HG02973 (cell line): ENCODE data around the gene OTUD7B.

Experiments used
- ATAC-seq: cut with Tn5 transposase; IDR thresholded peaks from one replicate; pipeline ENCODE4 v1.9.1; 2021; ENCODE audit warnings: moderate library complexity; ENCODE audit not compliant: unreplicated experiment

The OTUD7B gene

DNA sequence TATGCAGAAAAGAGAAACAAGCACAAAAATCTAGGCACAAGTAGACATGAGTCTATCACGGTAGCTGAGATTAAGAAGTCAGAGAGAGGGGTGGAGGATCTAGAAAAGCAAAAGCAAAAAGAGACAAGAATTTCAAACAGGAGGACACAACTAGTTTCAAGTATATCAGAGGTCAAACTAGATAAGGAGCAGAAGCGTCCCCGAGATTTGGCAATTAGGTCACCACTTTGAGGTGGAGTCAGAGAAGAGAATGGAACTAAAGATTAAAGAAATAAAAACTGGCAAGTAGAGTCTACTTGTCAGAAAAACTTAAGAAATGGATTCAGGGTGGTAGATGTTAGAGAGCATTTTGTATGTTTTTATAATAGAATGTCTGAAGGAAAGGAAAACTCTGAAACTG, 85.2 kb downstream of the OTUD7B start:
- no peak for ATAC-seq

DNA sequence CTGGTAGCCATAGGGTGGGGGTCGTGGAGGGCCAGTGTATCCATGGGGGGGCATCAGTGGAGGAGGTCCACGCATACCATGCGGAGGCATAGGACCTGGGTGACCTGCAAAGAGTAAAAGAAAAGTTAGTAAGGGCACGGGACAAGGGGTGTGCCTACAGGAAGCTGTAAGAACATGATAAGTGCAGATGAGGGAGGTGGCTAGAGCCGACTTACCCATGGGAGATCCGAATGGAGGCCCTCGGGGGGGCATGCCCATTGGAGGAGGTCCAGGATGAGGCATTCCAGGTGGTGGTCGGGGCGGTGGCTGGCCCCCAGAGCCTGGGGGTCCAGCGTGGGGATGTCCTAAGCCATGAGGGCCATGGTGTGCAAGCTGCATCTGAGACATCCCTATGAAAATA, 86.9 kb downstream of the OTUD7B start:
- no peak for ATAC-seq

DNA sequence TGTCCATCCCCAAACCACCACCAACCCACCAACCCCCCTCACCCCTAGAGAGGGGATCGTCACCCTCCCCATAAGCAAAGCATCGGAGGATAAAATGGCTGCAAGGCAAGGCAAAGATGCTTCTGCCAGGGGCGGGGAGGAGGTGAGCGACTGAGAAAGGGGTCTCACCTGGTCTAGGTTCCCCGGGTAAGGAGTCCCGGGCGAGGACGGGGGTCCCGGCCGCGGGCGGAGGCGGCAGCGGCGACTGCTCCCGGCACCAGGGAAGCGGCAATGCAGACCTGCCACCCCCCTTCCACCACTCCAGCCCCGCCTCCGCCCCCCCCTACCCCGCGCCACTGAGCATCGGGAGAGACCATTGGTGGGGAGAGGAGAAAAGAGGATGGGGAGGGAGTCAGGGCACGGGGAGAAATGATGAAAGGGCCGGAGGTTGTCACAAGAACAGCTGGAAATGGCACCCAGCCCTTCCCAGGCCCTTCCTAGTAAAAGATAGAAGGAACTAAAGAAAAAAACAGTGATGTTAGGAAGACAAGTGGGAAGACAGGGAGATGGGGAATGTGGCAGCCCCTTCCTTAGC, 92.9 kb downstream of the OTUD7B start, which contains the start of gene SV2A:
Gene SV2A, minus strand, starts transcription at position 274 of the 574 bp plus-strand sequence. CDS start 4,004 bp downstream, outside the sequence.
- no peak for ATAC-seq

DNA sequence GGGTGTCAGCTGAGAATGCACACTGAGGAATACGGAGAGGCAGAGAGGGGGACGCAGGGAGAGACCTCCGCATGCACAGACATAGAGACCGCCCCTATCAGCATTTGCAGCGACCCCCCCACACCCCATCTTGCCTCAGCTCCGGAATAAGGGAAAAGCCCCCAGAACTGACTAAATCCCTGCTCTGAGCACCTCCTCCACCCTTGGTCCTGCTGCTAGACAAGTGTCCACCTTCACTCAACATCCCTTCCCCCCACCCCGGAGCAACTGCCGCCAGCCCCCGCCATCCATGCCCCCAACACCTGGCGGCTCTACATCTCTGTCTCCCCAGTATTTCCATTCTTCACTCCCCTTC, 93.7 kb downstream of the OTUD7B start:
- no peak for ATAC-seq

DNA sequence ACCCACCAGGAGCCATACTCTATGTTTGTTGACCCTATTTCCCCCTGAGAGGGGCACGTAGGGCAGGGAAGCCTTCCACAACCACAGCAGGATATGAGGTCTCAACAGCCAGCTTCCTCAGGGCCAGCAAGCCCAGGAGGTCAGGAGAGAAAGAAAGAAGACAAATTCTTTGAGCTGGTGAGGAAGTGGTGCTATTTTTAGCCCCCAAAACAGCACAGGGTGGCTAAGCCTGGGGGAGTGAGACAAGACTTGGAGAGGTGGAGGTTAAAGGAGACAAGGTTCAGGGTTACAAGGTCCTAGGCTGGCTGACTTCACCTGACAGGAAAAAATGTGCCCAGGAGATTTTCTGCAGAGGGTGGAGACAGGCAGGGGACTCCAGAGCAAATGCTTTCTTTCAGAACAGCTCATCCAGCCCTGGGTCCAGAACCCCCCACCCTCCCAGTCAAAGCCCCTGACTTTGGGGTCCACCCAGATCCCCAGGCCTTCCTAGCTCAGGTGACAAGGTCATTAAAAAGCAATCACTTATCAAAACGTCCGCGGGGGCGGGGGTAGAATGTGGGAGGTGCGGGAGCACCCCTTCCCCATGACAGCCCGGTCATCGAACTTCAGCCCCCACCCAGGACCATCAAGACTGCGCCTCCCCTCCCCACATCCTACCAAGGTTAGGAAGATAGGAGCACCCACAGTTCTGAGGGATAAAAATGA, 94.2 kb downstream of the OTUD7B start:
- ATAC-seq = no peak

DNA sequence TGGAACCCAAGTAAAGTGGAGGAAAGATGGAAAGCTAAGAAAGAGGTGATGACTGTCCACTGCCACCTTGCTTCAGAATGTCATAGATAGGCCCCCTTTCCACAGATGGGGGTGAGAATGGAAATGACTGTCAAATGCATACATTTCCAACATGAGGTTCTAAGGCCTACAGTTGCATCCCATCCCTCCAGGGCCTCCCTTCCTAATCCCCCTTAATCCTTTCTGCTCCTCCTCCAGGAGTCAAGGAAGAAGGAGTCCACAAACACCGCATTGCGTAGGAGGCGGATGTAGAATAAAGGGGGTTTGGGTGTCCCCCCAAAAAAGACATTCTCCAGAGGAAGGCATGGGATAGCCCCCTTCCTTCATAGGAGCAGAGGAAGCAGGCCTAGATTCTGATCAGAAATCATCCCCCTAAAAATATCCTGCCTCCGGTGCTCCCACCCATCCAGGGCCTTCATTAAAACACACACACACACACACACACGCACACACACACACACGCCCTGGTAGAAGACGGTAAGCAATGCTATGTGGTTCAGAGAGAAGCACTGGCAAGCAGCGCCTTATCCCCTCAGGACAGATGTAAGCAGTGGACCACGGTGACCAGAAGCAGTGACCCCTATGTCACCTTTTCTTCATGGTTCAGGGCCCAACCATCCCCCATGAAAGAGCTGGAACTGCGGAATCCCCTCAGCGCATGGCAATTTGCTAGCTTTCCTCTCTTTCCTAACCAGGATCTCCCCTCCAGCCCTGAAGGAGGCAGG, 94.9 kb downstream of the OTUD7B start:
- ATAC-seq = no peak

DNA sequence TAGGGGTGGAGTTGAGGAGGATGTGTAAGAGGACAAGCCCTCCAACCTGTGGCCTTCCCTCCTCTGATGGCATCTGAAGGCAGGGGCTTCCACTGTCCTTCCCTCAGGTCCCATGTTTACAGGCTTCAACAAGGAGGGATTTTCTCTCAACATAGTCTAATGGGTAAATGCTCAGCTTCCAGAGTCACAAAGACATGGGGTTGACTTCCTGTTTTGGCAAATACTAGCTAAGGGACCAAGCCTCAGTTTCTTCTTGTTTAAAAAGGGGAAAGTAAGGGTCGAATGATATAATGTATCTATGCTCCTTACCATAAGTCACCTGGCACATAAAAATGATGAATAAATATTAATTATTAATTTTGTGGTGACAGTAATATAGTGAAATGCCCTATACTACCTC, 96.0 kb downstream of the OTUD7B start:
- ATAC-seq = no peak

DNA sequence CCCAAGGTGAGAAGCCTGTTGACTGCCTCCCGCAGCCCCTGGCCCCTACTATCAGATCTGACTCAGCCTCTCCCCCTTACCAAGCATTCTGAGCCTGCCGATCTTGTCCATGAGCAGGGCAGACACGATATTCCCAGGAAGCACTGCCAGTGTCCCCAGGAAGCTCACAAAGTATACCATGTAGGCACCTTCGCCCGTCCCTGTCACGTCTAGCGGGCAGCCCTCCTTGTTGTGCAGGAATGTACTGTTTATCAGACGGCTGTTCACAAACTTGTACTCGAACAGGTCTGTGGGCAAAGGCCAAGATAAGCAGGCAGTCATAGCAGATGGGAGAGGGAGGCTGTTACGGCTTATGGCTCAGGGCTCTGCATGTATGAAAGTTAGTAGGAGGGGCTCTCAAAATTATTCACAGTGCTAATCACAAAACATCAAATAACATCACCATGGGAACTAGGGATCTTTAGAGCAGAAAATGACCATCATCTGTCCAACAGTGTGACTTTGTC, 103.9 kb downstream of the OTUD7B start:
- ATAC-seq = no peak

DNA sequence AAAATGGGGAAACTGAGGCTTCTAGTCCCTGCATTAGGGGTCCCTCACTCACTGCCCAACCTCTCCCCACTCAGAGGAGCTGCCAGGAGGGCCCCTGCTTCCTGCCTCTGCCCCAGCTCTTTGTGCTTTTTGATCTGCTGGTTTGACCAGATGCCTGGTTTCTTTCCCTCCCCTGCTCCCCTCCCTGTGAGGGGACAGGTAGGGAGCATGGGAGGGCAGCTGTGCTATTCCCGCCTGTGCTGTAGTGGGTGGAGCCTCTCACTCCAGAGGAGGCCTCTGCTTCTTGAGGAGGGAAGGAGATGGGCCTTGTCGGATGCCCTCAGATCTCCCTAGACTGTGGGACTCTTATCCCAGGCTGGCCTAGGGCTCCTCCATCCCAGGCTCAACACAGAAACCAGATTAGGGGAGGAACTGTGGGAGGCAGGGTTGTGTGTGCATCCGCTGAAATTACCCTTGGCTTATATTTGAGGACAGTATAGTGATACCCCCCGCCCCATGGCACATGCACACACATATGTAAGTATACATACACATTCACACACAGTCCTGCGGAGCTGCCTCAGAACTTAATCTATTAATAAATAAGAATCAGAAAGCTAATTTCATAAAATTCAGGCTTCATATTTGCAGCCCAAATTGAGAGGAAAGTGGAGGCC, 106.6 kb downstream of the OTUD7B start:
- no peak for ATAC-seq

DNA sequence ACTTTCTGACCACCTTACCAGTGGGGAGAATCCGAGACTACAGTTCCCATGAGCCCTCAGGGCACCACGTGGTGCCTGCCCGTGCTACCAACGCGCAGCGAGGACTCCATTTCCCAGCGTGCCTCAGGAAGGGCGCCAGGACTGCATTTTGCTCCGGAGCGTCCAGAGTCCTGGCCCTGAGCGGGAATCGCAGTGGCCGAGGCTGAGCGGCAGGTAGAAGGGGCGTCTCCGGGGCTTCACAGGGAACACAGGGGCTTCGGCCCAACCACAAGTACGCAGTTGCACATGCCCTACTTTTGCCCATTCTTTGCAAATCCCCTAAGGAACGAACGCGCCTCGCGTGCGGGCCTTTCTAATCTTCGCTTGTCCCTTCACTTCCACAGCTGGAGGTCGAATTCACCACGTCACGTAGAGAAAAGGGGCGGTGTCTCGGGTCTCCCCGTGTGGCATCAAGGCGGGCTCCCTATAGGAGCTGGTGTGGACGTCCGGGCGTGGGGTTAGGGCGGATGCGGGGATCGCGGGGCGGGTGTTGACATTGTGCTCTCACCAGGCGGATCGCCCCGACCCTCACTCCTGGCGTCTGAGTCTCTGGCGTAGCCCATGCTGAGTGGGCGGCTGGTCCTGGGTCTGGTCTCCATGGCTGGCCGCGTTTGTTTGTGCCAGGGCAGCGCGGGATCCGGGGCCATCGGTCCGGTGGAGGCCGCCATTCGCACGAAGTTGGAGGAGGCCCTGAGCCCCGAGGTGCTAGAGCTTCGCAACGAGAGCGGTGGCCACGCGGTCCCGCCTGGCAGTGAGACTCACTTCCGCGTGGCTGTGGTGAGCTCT, 110.9 kb downstream of the OTUD7B start, which contains the start of gene BOLA1:
Gene BOLA1, plus strand, starts transcription at position 109 of the 825 bp plus-strand sequence. Its CDS starts 492 bp downstream, at position 601.
- ATAC-seq = peak; percentile 85

DNA sequence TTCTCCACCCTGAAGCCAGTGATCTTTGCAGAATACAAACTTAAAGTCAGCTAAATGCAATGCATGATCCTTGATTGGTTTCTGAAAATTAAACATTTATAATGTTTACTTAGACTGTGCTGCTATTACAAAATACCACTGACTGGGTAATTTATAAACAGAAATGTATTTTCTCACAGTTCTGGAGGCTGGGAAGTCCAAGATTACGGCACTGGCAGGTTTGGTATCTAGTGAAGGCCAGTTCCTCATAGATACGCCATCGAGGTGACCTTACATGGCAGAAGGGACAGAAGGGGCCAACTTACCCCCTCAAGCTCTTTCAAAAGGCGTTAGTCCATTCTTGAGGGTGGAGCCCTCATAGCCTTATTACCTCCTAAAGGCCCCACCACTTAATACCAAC, 114.0 kb downstream of the OTUD7B start:
- no peak for ATAC-seq

DNA sequence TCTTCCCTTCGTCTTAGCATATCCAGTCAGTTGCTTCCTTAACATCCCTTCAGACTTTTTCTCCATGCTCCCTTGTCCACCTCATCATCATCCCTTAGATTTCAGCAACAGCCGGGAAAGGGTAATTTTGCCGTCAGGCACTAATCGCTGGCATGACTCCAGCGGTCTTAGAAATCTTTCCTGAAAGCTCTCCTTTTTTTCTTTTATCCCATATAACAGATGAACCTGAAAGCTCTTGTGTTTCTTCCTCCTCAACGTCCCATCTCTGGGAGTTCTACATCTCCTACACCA, 121.6 kb downstream of the OTUD7B start:
- ATAC-seq = no peak

DNA sequence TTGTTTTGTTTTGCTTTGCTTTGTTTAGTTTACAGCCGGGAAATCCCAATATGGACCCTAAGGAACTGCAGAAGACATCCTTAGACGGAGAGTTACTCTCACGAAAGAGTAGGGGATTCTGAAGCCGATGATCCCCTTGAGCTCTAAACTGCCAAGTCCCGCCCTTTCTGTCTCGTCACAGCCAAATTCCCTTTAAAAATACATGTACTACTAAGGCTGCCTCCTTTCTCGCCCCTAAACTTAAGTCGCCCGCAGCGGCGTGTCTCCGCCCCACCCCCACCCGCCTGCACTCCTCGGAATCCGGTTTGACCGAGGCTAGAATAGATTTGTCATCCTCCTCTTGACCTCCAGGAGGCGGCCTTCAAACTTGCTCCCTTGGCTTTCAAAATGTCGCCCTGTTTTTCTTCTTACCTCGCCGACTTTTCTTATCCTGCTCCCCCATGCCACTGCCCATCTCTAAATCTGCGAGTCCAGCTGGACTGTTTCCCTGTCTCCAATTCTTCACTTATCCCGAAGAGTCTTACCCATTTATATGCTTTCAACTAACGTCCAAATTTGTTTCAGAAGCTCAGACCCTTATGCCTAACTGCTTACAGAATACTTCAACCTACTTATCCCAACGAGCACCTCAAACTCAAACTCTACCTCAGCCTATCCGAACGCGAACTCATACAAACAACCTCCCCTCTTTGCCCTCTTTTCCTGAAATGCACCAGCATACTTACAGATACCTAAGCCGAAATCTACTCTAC, 122.1 kb downstream of the OTUD7B start:
- no peak for ATAC-seq
